NCI-H146 treated with DMSO at 0.1 percent for 48 hours (cell line): ENCODE data around the gene FGFRL1.

Experiments used
- DNase-seq: peaks from one replicate; lab custom pipeline; 2025; ENCODE audit not compliant: unreplicated experiment; lab: John Stamatoyannopoulos, UW

Gene FGFRL1

GRCh38 chr4:1062419-1062818 lies 51.0 kb downstream of the FGFRL1 start:
- DNase-seq = no peak

- no peak for DNase-seq
These were observed 54.3 kb downstream of the FGFRL1 start for GRCh38 chr4:1065732-1066131.

- DNase-seq = no peak
These were observed 58.0 kb downstream of the FGFRL1 start for GRCh38 chr4:1069394-1069793.

- peak; percentile 10 for DNase-seq
These were observed 61.5 kb downstream of the FGFRL1 start for GRCh38 chr4:1072830-1073446.

GRCh38 chr4:1074077-1074476 lies 62.7 kb downstream of the FGFRL1 start:
- no peak for DNase-seq

- DNase-seq = no peak
These were observed 63.8 kb downstream of the FGFRL1 start for GRCh38 chr4:1075225-1075624.

- no peak for DNase-seq
These were observed 64.6 kb downstream of the FGFRL1 start for GRCh38 chr4:1075809-1076699.
